DOHH2 (cell line): ENCODE measurements around the gene DIS3L2.

ENCODE experiments used
- H3F3A ChIP-seq: fragments of 200-600 bp; sonication (generic), shearing (Covaris generic); 2 replicates; pipeline ENCODE4 v1.6.0; 2016; ENCODE audit warnings: antibody characterized with exemption, mild to moderate bottlenecking; ENCODE audit not compliant: control insufficient read depth, insufficient read depth
- H3K27ac ChIP-seq: fragments of 200-600 bp; sonication (generic); 2 replicates; pipeline ENCODE4 v1.5.1; 2014; ENCODE audit warnings: low read depth, mild to moderate bottlenecking, low read length, moderate library complexity
- H3K27me3 ChIP-seq: fragments of 200-600 bp; sonication (generic); 2 replicates; pipeline ENCODE4 v1.6.1; 2014; ENCODE audit warnings: mild to moderate bottlenecking, low read length, mixed read lengths; ENCODE audit not compliant: control insufficient read depth
- H3K36me3 ChIP-seq: fragments of 200-600 bp; sonication (generic); 2 replicates; pipeline ENCODE4 v1.6.1; 2014; ENCODE audit warnings: mild to moderate bottlenecking, low read length, moderate library complexity, mixed read lengths; ENCODE audit not compliant: control insufficient read depth
- H3K4me1 ChIP-seq: fragments of 200-600 bp; sonication (generic); 2 replicates; pipeline ENCODE4 v1.6.1; 2014; ENCODE audit warnings: mild to moderate bottlenecking, low read length, mixed read lengths; ENCODE audit not compliant: control insufficient read depth
- H3K4me2 ChIP-seq: fragments of 200-600 bp; sonication (generic); 2 replicates; pipeline ENCODE4 v1.6.0; 2014; ENCODE audit warnings: mild to moderate bottlenecking, low read length, moderate library complexity
- H3K4me3 ChIP-seq: fragments of 200-600 bp; sonication (generic); 2 replicates; pipeline ENCODE4 v1.5.1; 2014; ENCODE audit warnings: mild to moderate bottlenecking, low read length, mixed read lengths
- H3K79me2 ChIP-seq: fragments of 200-600 bp; sonication (generic); 2 replicates; pipeline ENCODE4 v1.6.1; 2014; ENCODE audit warnings: mild to moderate bottlenecking, low read length, mixed read lengths; ENCODE audit not compliant: control insufficient read depth
- H3K9me2 ChIP-seq: fragments of 200-600 bp; sonication (generic); replicated peaks from 2 replicates; pipeline ENCODE4 v1.6.1; 2014; ENCODE audit warnings: mild to moderate bottlenecking, low read length, mixed read lengths; ENCODE audit not compliant: control insufficient read depth
- H3K9me3 ChIP-seq: fragments of 200-600 bp; sonication (generic); 2 replicates; pipeline ENCODE4 v1.6.1; 2014; ENCODE audit warnings: antibody characterized with exemption, low read length, mixed read lengths; ENCODE audit not compliant: control insufficient read depth, insufficient read depth
- H4K20me1 ChIP-seq: fragments of 200-600 bp; sonication (generic); 2 replicates; pipeline ENCODE4 v1.6.0; 2014; ENCODE audit warnings: low read depth, mild to moderate bottlenecking, antibody characterized with exemption, low read length, moderate library complexity; ENCODE audit not compliant: control insufficient read depth, insufficient read depth
- EZH2phosphoT487 ChIP-seq: fragments of 200-600 bp; sonication (generic); IDR thresholded peaks from 2 replicates; pipeline ENCODE4 v1.6.1; 2017; ENCODE audit warnings: borderline replicate concordance, mild to moderate bottlenecking, antibody characterized with exemption, low read length, moderate library complexity, mixed read lengths
- TF ChIP-seq, protein P1 (sequence below): fragments of 200-600 bp; sonication (generic); IDR thresholded peaks from one replicate; pipeline ENCODE4 v1.5.1; 2014; ENCODE audit warnings: antibody characterized with exemption, mild to moderate bottlenecking, low read depth, low read length; ENCODE audit not compliant: poor library complexity, severe bottlenecking

Gene DIS3L2

DNA sequence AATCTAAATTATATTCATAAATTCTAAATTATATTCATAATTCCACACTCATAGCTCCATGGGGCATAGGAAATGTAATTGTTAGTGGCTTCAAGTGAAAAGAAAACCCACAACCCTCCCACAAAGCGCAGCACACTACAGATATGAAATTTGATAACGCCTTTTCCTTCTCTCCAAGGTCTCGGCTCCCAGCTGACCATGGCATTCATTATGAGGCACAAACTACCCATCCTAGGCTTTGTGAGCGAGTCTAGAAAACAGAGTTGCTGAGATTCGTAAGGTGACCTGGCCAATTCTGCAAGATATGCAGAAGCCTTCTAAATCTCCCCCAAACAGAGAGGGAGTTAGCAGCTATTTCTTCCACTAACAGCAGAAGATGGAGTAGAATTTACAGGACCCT is 40.7 kb upstream of the DIS3L2 start:
- TF ChIP-seq EZH2phosphoT487: no peak
- TF ChIP-seq, protein P1, sequence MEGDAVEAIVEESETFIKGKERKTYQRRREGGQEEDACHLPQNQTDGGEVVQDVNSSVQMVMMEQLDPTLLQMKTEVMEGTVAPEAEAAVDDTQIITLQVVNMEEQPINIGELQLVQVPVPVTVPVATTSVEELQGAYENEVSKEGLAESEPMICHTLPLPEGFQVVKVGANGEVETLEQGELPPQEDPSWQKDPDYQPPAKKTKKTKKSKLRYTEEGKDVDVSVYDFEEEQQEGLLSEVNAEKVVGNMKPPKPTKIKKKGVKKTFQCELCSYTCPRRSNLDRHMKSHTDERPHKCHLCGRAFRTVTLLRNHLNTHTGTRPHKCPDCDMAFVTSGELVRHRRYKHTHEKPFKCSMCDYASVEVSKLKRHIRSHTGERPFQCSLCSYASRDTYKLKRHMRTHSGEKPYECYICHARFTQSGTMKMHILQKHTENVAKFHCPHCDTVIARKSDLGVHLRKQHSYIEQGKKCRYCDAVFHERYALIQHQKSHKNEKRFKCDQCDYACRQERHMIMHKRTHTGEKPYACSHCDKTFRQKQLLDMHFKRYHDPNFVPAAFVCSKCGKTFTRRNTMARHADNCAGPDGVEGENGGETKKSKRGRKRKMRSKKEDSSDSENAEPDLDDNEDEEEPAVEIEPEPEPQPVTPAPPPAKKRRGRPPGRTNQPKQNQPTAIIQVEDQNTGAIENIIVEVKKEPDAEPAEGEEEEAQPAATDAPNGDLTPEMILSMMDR: no peak
- no peak overlapping the region for H3K27ac ChIP-seq
- H3K79me2 ChIP-seq: no peaks in the 10 kb centered on the region

GRCh38 chr2:231922311-231923009 is 39.1 kb upstream of the DIS3L2 start:
- no peak overlapping the region for H3K4me2 ChIP-seq
- no peaks in the 10 kb centered on the region for H3F3A ChIP-seq
- H3K36me3 ChIP-seq: no peaks in the 10 kb centered on the region
- TF ChIP-seq, protein P1: no peak
- no peak for TF ChIP-seq EZH2phosphoT487
- H3K4me1 ChIP-seq: peaks cover 24% of the 10 kb centered on the region
- H3K27ac ChIP-seq: no peak overlapping the region
- H3K27me3 ChIP-seq: peaks cover 46% of the 10 kb centered on the region
- no peak overlapping the region for H3K4me3 ChIP-seq
- H4K20me1 ChIP-seq: no peaks in the 10 kb centered on the region; the same call in 1 of the 2 replicates
- H3K9me2 ChIP-seq: no peaks in the 10 kb centered on the region
- H3K9me3 ChIP-seq: no peaks in the 10 kb centered on the region
- H3K79me2 ChIP-seq: no peaks in the 10 kb centered on the region

More for the DNA sequence above, 40.7 kb upstream of the DIS3L2 start:
- peaks cover 35% of the 10 kb centered on the region for H3K27me3 ChIP-seq
- H3K4me3 ChIP-seq: no peak overlapping the region
- no peaks in the 10 kb centered on the region for H3K9me2 ChIP-seq
- no peaks in the 10 kb centered on the region for H3K9me3 ChIP-seq
- peaks cover 9% of the 10 kb centered on the region for H3K4me1 ChIP-seq
- no peak overlapping the region for H3K4me2 ChIP-seq
- no peaks in the 10 kb centered on the region for H3F3A ChIP-seq
- no peaks in the 10 kb centered on the region for H4K20me1 ChIP-seq
- no peaks in the 10 kb centered on the region for H3K36me3 ChIP-seq

DNA sequence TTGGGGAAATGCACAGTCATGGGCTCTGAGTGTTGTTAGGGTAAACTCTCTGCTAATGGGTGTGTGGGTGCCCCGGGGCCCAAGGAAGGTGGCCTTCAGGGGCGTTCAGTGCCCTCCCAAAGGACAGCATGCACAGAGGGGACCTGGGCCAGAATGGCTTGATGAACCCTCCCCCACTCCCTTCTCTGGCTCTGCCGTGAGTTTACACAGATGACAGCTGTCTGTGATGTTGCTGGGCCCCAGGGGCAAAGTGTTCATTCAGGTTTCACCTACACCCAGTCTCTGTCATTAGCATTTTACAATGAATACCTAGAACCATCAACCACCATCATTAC is 38.5 kb upstream of the DIS3L2 start:
- Histone ChIP-seq H3K27me3 (peaks cover 51% of the 10 kb centered on the region), H3K4me1 (peaks cover 24% of the 10 kb centered on the region), H3K4me3 (no peak overlapping the region), H3K36me3 (no peaks in the 10 kb centered on the region), H3K4me2 (no peak overlapping the region), H4K20me1 (no peaks in the 10 kb centered on the region; the same call in 1 of the 2 replicates), H3K27ac (no peak overlapping the region), H3K9me3 (no peaks in the 10 kb centered on the region), H3K79me2 (no peaks in the 10 kb centered on the region), H3K9me2 (no peaks in the 10 kb centered on the region), H3F3A (no peaks in the 10 kb centered on the region)
- TF ChIP-seq, protein P1: no peak
- no peak for TF ChIP-seq EZH2phosphoT487
